A549 (cell line): ENCODE results near the gene PCSK6. TPM values are rescaled to one million over a fixed set of nuclear protein-coding genes. Genes with fewer than 3 reads are reported as not detected.
"Not testable (repeated sequence)": the region's sequence is repeated elsewhere in the genome, so short reads cannot be mapped to it uniquely, and the experiment has no call there.

Source experiments
- ATAC-seq, 2 experiments: fragments of 200-7000 bp in 1 of 2; fragments of >200 bp in 1 of 2; cut with Nextera tagmentation in 1 of 2; cut with Tn5 transposase in 1 of 2; 3 replicates each; pipeline versions ENCODE4 v1.8.0 to v1.9.1; 2018 to 2020; ENCODE audit warnings: mild to moderate bottlenecking in 1 of 2, moderate library complexity in 1 of 2
- CTCF ChIA-PET: fragments of 300-600 bp; sonication (Branson Sonifier 250); formaldehyde crosslinking; extraction: SDS; loops from one replicate; lab custom pipeline; 2021; ENCODE audit warnings: antibody characterized with exemption, inconsistent platforms; lab: Yijun Ruan, JAX
- POLR2A ChIA-PET: fragments of 350-600 bp; formaldehyde crosslinking; extraction: SDS; loops from one replicate; lab custom pipeline; 2021; ENCODE audit warnings: antibody characterized with exemption, inconsistent platforms; lab: Yijun Ruan, JAX
- DNase-seq, 2 experiments: peaks; one replicate each; pipeline versions ENCODE4 v3.0.0 to v3.0.0-alpha.2; 2011 to 2016; ENCODE audit warnings: low read depth in 1 of 2, low spot score in 1 of 2
- FAIRE-seq: peaks from 2 replicates; lab custom pipeline; 2011; peaks lifted over from hg19 to GRCh38; lab: Jason Lieb, UNC
- H3K27ac ChIP-seq, 2 experiments: fragments of >200 bp; sonication (Bioruptor Twin); formaldehyde crosslinking; 3 replicates each; pipeline ENCODE4 v1.5.1; 2016 to 2017
- H3K4me1 ChIP-seq: fragments of >200 bp; sonication (Bioruptor Twin); formaldehyde crosslinking; 3 replicates; pipeline ENCODE4 v1.6.1; 2016
- H3K4me2 ChIP-seq: fragments of >200 bp; sonication (Bioruptor Twin); formaldehyde crosslinking; 3 replicates; pipeline ENCODE4 v1.6.1; 2016
- H3K4me3 ChIP-seq: fragments of >200 bp; sonication (Bioruptor Twin); formaldehyde crosslinking; 3 replicates; pipeline ENCODE4 v1.5.1; 2016
- H3K9me3 ChIP-seq: fragments of >200 bp; sonication (Bioruptor Twin); formaldehyde crosslinking; 3 replicates; pipeline ENCODE4 v1.6.1; 2016
- CEBPB ChIP-seq, 2 experiments: fragments of >200 bp in 1 of 2; sonication (Bioruptor Twin) in 1 of 2; formaldehyde crosslinking in 1 of 2; IDR thresholded peaks; 2 replicates each; pipeline ENCODE4 v1.6.1; 2012 to 2016
- CHD4 ChIP-seq: fragments of 200-600 bp; sonication (generic); IDR thresholded peaks from 2 replicates; pipeline ENCODE4 v1.6.1; 2016; ENCODE audit warnings: antibody characterized with exemption, mild to moderate bottlenecking, borderline replicate concordance
- CTCF ChIP-seq: fragments of >200 bp; sonication (Bioruptor Twin); formaldehyde crosslinking; IDR thresholded peaks from 3 replicates; pipeline ENCODE4 v1.5.1; 2016
- ELK1 ChIP-seq: fragments of 150-350 bp; IDR thresholded peaks from 2 replicates; pipeline ENCODE4 v1.6.1; 2014; ENCODE audit warnings: low read depth, mild to moderate bottlenecking, low read length
- GATA3 ChIP-seq: IDR thresholded peaks from 2 replicates; pipeline ENCODE4 v1.6.1; 2012; ENCODE audit warnings: borderline replicate concordance
- HEYL ChIP-seq: fragments of 250-450 bp; sonication (Bioruptor Pico); IDR thresholded peaks from 2 replicates; pipeline ENCODE4 v1.8.0; 2021; ENCODE audit warnings: mild to moderate bottlenecking, moderate library complexity
- HMGXB4 ChIP-seq: fragments of 250-450 bp; sonication (Bioruptor Pico); IDR thresholded peaks from 2 replicates; pipeline ENCODE4 v1.5.0; 2021; ENCODE audit warnings: mild to moderate bottlenecking, moderate library complexity, borderline replicate concordance
- HOXB5 ChIP-seq: fragments of 250-450 bp; sonication (Bioruptor Pico); IDR thresholded peaks from 2 replicates; pipeline ENCODE4 v1.5.0; 2020; ENCODE audit warnings: mild to moderate bottlenecking, moderate library complexity
- KDM1A ChIP-seq: fragments of 200-600 bp; sonication (generic); IDR thresholded peaks from 2 replicates; pipeline ENCODE4 v1.6.1; 2016; ENCODE audit warnings: low read depth, mild to moderate bottlenecking
- NPAS2 ChIP-seq: fragments of 250-450 bp; sonication (Bioruptor Pico); IDR thresholded peaks from 2 replicates; pipeline ENCODE4 v1.8.0; 2022; ENCODE audit warnings: mild to moderate bottlenecking, moderate library complexity, borderline replicate concordance
- PHF8 ChIP-seq: fragments of 200-600 bp; sonication (generic); IDR thresholded peaks from 2 replicates; pipeline ENCODE4 v1.6.1; 2016; ENCODE audit warnings: low read depth, mild to moderate bottlenecking, antibody characterized with exemption, moderate library complexity, borderline replicate concordance
- POLR2AphosphoS2 ChIP-seq: conservative IDR thresholded peaks from 2 replicates; pipeline ENCODE4 v1.6.1; 2012; ENCODE audit warnings: low read length, improper control_type of control experiment, inconsistent platforms
- SMC3 ChIP-seq: fragments of >200 bp; sonication (Bioruptor Twin); formaldehyde crosslinking; IDR thresholded peaks from 3 replicates; pipeline ENCODE4 v1.6.1; 2018; ENCODE audit warnings: inconsistent platforms
- USF2 ChIP-seq: fragments of 450-650 bp; IDR thresholded peaks from 2 replicates; pipeline ENCODE4 v1.6.1; 2014; ENCODE audit warnings: antibody characterized with exemption
- WGBS: methylation state at CpG from one replicate; pipeline ENCODE4 v1.1.6; 2017; ENCODE audit errors: missing lambda C conversion rate; 5-methylcytosine and 5-hydroxymethylcytosine counted together
- polyA plus RNA-seq, 4 experiments: library from polyadenylated mRNA; depleted of rRNA in 3 of 4; stranded (reverse); fragments of >200 nt; fragmentation: RNase III in 1 of 4; extraction: RNeasy Plus Mini Kit Qiagen cat#74134 plus additional on column Dnase treatment in 1 of 4; gene quantifications; 2 replicates in 3 of 4; 3 replicates in 1 of 4; pipeline ENCODE4 v1.2.3, GENCODE V29; 2011 to 2017

PCSK6 gene
- polyA plus RNA-seq, 2 of the 4 experiments (the other 2 are of a cell fraction), result 10.0 to 15.2 TPM

- CTCF ChIA-PET, result no interaction called here
- ATAC-seq, result no peak
- Histone ChIP-seq H3K4me3 (no peak overlapping the region), H3K9me3 (no peaks in the 10 kb centered on the region), H3K27ac (no peak overlapping the region), H3K4me1 (no peaks in the 10 kb centered on the region), H3K4me2 (no peak overlapping the region)
- POLR2A ChIA-PET, result no interaction called here
- no peak for DNase-seq
- no peak for FAIRE-seq
- 88% methylated on average over 15 of the region's 16 CpGs for WGBS
- TF ChIP-seq HOXB5, result no peak
- no peak for TF ChIP-seq POLR2AphosphoS2
- TF ChIP-seq PHF8, result no peak
- no peak for TF ChIP-seq CHD4
- TF ChIP-seq HMGXB4, result no peak
- no peak for TF ChIP-seq GATA3
- TF ChIP-seq CEBPB (IDR thresholded peaks at IDR 0.05), result no peak
- no peak for TF ChIP-seq HEYL
Observed at GRCh38 chr15:101464999-101465669, 24.4 kb downstream of the PCSK6 start.

GRCh38 chr15:101464256-101464998, 25.1 kb downstream of the PCSK6 start:
- TF ChIP-seq USF2 (no peak), SMC3 (no peak), KDM1A (no peak), NPAS2 (CRISPR knock-in tag) (no peak)
- Histone ChIP-seq H3K4me3 (no peak overlapping the region), H3K27ac (no peak overlapping the region), H3K4me2 (no peak overlapping the region), H3K4me1 (no peaks in the 10 kb centered on the region), H3K9me3 (no peaks in the 10 kb centered on the region)
- ChIA-PET POLR2A (no interaction called here), CTCF (interaction anchor here (1.3 kb wide), 1 partner anchor 37 kb away, joined by 3 read pairs; no protein-coding TSS in a partner anchor)
- ATAC-seq (no peak), DNase-seq (no peak), FAIRE-seq (no peak)
- 80% methylated on average over 20 of the region's 20 CpGs for WGBS

GRCh38 chr15:101463696-101464095, 25.8 kb downstream of the PCSK6 start:
- CTCF ChIA-PET, result interaction anchor here (1.3 kb wide), 1 partner anchor 38 kb away, joined by 3 read pairs; no protein-coding TSS in a partner anchor
- POLR2A ChIA-PET, H3K4me2 ChIP-seq, ATAC-seq, H3K27ac ChIP-seq, DNase-seq, H3K9me3 ChIP-seq, H3K4me1 ChIP-seq, H3K4me3 ChIP-seq, FAIRE-seq: not testable (repeated sequence)
- 75% methylated on average over 5 of the region's 5 CpGs for WGBS

- no peak for ATAC-seq
- H3K4me2 ChIP-seq, result no peak overlapping the region
- WGBS, result 83% methylated on average over 8 of the region's 8 CpGs
Observed at GRCh38 chr15:101463270-101463669, 26.2 kb downstream of the PCSK6 start.

More at GRCh38 chr15:101463270-101463669, 26.2 kb downstream of the PCSK6 start:
- H3K9me3 ChIP-seq, result no peaks in the 10 kb centered on the region
- no peaks in the 10 kb centered on the region for H3K4me1 ChIP-seq
- no peak for FAIRE-seq
- ChIA-PET CTCF (interaction anchor here (1.3 kb wide), 1 partner anchor 39 kb away, joined by 3 read pairs; no protein-coding TSS in a partner anchor), POLR2A (no interaction called here)
- TF ChIP-seq ELK1 (no peak), CTCF (no peak)
- H3K27ac ChIP-seq, result no peak overlapping the region
- H3K4me3 ChIP-seq, result no peak overlapping the region
- DNase-seq, result no peak
